ENCODE data around the gene ARRDC1.
A peak's percentile ranks its signal among the peaks of the same experiment; 100 is the strongest.

Gene ARRDC1

DNA sequence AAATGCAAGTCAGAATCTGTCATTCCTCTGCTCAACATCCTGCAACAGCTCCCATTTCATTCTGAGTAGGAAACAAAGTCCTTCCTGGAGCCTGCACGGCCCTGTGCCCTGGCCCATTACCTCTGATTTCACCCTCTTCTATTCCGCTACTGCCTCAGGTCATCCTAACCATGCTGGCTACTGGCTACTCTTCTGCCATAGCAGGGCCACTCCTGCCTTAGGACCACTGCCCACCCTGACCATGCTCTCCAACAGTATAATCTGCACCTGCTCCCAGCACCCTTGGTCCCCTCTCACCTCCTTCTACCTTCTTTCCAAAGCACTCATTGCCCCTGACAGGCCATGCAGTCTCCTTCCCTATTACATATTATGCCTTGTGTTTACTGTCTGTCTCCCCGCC is 34.9 kb upstream of the ARRDC1 start:
- TF ChIP-seq EZH2phosphoT487 (IDR thresholded peaks at IDR 0.05; ENCODE audit: borderline replicate concordance, low read length): no peak
- TF ChIP-seq, protein P1, sequence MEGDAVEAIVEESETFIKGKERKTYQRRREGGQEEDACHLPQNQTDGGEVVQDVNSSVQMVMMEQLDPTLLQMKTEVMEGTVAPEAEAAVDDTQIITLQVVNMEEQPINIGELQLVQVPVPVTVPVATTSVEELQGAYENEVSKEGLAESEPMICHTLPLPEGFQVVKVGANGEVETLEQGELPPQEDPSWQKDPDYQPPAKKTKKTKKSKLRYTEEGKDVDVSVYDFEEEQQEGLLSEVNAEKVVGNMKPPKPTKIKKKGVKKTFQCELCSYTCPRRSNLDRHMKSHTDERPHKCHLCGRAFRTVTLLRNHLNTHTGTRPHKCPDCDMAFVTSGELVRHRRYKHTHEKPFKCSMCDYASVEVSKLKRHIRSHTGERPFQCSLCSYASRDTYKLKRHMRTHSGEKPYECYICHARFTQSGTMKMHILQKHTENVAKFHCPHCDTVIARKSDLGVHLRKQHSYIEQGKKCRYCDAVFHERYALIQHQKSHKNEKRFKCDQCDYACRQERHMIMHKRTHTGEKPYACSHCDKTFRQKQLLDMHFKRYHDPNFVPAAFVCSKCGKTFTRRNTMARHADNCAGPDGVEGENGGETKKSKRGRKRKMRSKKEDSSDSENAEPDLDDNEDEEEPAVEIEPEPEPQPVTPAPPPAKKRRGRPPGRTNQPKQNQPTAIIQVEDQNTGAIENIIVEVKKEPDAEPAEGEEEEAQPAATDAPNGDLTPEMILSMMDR (IDR thresholded peaks at IDR 0.05; ENCODE audit: low read depth, low read length, poor library complexity, severe bottlenecking): no peak
- H3K27ac ChIP-seq (ENCODE audit: low read depth, low read length): no peak overlapping the region
- H3F3A ChIP-seq (ENCODE audit: control insufficient read depth, insufficient read depth): peaks cover 8% of the 10 kb centered on the region
- no peaks in the 10 kb centered on the region for H4K20me1 ChIP-seq (ENCODE audit: control insufficient read depth, insufficient read depth, low read depth, low read length)
- H3K9me3 ChIP-seq (ENCODE audit: control insufficient read depth, insufficient read depth, low read length): peaks cover 15% of the 10 kb centered on the region; the same call in 1 of the 2 replicates
- peaks cover 53% of the 10 kb centered on the region for H3K36me3 ChIP-seq (ENCODE audit: control insufficient read depth, low read length)
- H3K4me2 ChIP-seq (ENCODE audit: low read length): no peak overlapping the region
- no peaks in the 10 kb centered on the region for H3K9me2 ChIP-seq (replicated peaks; ENCODE audit: control insufficient read depth, low read length)
- no peaks in the 10 kb centered on the region for H3K27me3 ChIP-seq (ENCODE audit: control insufficient read depth, low read length)
- peaks cover 43% of the 10 kb centered on the region for H3K79me2 ChIP-seq (ENCODE audit: control insufficient read depth, low read length)
- peaks cover 19% of the 10 kb centered on the region for H3K4me1 ChIP-seq (ENCODE audit: control insufficient read depth, low read length)
- H3K4me3 ChIP-seq (ENCODE audit: low read length): no peak overlapping the region

DNA sequence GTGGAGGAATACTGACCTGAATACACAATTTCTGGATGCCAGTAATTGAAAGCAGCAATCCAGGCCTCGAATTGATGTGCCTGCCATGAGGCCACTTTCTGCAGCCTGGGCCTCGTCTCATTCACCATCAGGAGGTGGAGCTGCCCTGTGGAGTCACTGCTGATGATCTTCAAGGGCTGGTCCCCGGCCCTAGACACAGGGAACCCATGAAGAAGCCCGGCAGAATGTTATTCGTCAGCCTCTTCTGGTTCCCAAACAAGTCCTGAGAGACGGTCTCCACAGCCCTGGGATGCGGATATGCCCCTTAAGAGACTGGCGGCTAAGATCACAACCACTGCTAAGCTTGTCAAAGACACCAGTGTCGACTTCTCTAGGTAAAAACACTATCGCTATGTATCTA is 31.3 kb upstream of the ARRDC1 start:
- Histone ChIP-seq H3K9me2 (replicated peaks; ENCODE audit: control insufficient read depth, low read length) (no peaks in the 10 kb centered on the region), H3K27me3 (ENCODE audit: control insufficient read depth, low read length) (no peaks in the 10 kb centered on the region), H3F3A (ENCODE audit: control insufficient read depth, insufficient read depth) (peaks cover 17% of the 10 kb centered on the region), H3K36me3 (ENCODE audit: control insufficient read depth, low read length) (peaks cover 73% of the 10 kb centered on the region), H3K4me3 (ENCODE audit: low read length) (no peak overlapping the region), H3K27ac (ENCODE audit: low read depth, low read length) (peak overlapping the region; percentile 99), H3K9me3 (ENCODE audit: control insufficient read depth, insufficient read depth, low read length) (peaks cover 8% of the 10 kb centered on the region; the same call in 1 of the 2 replicates), H3K4me2 (ENCODE audit: low read length) (no peak overlapping the region), H3K4me1 (ENCODE audit: control insufficient read depth, low read length) (peaks cover 39% of the 10 kb centered on the region), H4K20me1 (ENCODE audit: control insufficient read depth, insufficient read depth, low read depth, low read length) (no peaks in the 10 kb centered on the region), H3K79me2 (ENCODE audit: control insufficient read depth, low read length) (peaks cover 75% of the 10 kb centered on the region)
- no peak for TF ChIP-seq EZH2phosphoT487 (IDR thresholded peaks at IDR 0.05; ENCODE audit: borderline replicate concordance, low read length)
- TF ChIP-seq, protein P1 (IDR thresholded peaks at IDR 0.05; ENCODE audit: low read depth, low read length, poor library complexity, severe bottlenecking): no peak

DNA sequence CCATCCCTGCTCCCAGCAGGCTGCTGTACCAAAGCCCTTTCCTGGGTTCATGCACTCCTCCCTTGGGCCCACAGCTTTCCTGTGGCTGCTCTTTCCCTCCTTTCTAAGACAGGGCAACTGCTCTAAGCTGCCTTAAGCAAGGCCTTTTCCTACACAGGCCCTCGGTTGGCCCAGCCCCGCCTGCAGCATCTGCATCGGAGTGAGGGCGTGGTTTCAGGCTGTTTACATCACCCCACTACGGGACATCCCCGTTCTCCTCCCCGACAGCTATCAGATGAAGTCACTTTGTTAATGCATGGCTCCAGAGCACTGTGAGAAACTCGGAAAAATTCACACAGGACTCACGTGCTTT is 30.1 kb upstream of the ARRDC1 start:
- Histone ChIP-seq H3K4me3 (ENCODE audit: low read length) (peak overlapping the region; percentile 87), H3F3A (ENCODE audit: control insufficient read depth, insufficient read depth) (peaks cover 17% of the 10 kb centered on the region), H3K36me3 (ENCODE audit: control insufficient read depth, low read length) (peaks cover 64% of the 10 kb centered on the region), H3K79me2 (ENCODE audit: control insufficient read depth, low read length) (peaks cover 68% of the 10 kb centered on the region), H3K4me1 (ENCODE audit: control insufficient read depth, low read length) (peaks cover 39% of the 10 kb centered on the region), H3K4me2 (ENCODE audit: low read length) (peak overlapping the region; percentile 98), H3K9me2 (replicated peaks; ENCODE audit: control insufficient read depth, low read length) (no peaks in the 10 kb centered on the region), H3K27ac (ENCODE audit: low read depth, low read length) (peak overlapping the region; percentile 99), H3K9me3 (ENCODE audit: control insufficient read depth, insufficient read depth, low read length) (peaks cover under 1% of the 10 kb centered on the region; the same call in 1 of the 2 replicates), H3K27me3 (ENCODE audit: control insufficient read depth, low read length) (no peaks in the 10 kb centered on the region), H4K20me1 (ENCODE audit: control insufficient read depth, insufficient read depth, low read depth, low read length) (no peaks in the 10 kb centered on the region)
- TF ChIP-seq, protein P1 (IDR thresholded peaks at IDR 0.05; ENCODE audit: low read depth, low read length, poor library complexity, severe bottlenecking): no peak
- TF ChIP-seq EZH2phosphoT487 (IDR thresholded peaks at IDR 0.05; ENCODE audit: borderline replicate concordance, low read length): no peak

Measured in DOHH2 (cell line).